BJ (cell line): ENCODE results near the gene RBM38. TPM values are rescaled to one million over a fixed set of nuclear protein-coding genes. Genes with fewer than 3 reads are reported as not detected.

Source experiments
- CTCF ChIA-PET: fragments of 350-600 bp; formaldehyde crosslinking; extraction: SDS; loops from one replicate; lab custom pipeline; 2021; ENCODE audit warnings: antibody characterized with exemption, inconsistent platforms; lab: Yijun Ruan, JAX
- POLR2A ChIA-PET: fragments of 300-600 bp; sonication (Branson Sonifier 250); formaldehyde crosslinking; extraction: SDS; loops from one replicate; lab custom pipeline; 2021; ENCODE audit warnings: antibody characterized with exemption; lab: Charles Lee
- DNase-seq: peaks from one replicate; pipeline ENCODE4 v3.0.0-alpha.2; 2011; ENCODE audit warnings: low read depth
- H3K27me3 ChIP-seq: 2 replicates; pipeline ENCODE4 v1.6.0; 2011; ENCODE audit warnings: low read length; ENCODE audit not compliant: control insufficient read depth, insufficient read depth
- H3K36me3 ChIP-seq: 2 replicates; pipeline ENCODE4 v1.5.1; 2011; ENCODE audit warnings: low read length; ENCODE audit not compliant: control insufficient read depth, insufficient read depth
- H3K4me3 ChIP-seq: 2 replicates; pipeline ENCODE4 v1.5.1; 2011; ENCODE audit warnings: low read depth, mild to moderate bottlenecking, control low read depth, low read length
- CTCF ChIP-seq: IDR thresholded peaks from 2 replicates; pipeline ENCODE4 v1.5.1; 2011; ENCODE audit warnings: low read depth, mild to moderate bottlenecking, control low read depth, inconsistent platforms, low read length, moderate library complexity; ENCODE audit not compliant: insufficient read depth
- polyA plus RNA-seq: library from polyadenylated mRNA; depleted of rRNA; stranded (reverse); fragments of >200 nt; gene quantifications from 2 replicates; pipeline ENCODE4 v1.2.3, GENCODE V29; 2011

Gene RBM38
- polyA plus RNA-seq, 1 experiment: 5.2 TPM

- Histone ChIP-seq H3K27me3 (no peaks in the 10 kb centered on the region), H3K36me3 (peaks cover 8% of the 10 kb centered on the region), H3K4me3 (no peak overlapping the region)
- TF ChIP-seq CTCF: no peak
- CTCF ChIA-PET: no interaction called here
- DNase-seq: no peak
- POLR2A ChIA-PET: no interaction called here
Measured at GRCh38 chr20:57396212-57396983, 5.2 kb downstream of the RBM38 start.

GRCh38 chr20:57396984-57397692 lies 5.9 kb downstream of the RBM38 start:
- DNase-seq: no peak
- CTCF ChIA-PET: interaction anchor here (1.3 kb wide), 1 partner anchor 101 kb away, joined by 3 read pairs; no protein-coding TSS in a partner anchor
- POLR2A ChIA-PET: no interaction called here
- peaks cover 11% of the 10 kb centered on the region for H3K36me3 ChIP-seq
- TF ChIP-seq CTCF: no peak
- H3K4me3 ChIP-seq: no peak overlapping the region
- no peaks in the 10 kb centered on the region for H3K27me3 ChIP-seq

GRCh38 chr20:57397693-57398108 lies 6.5 kb downstream of the RBM38 start:
- Histone ChIP-seq H3K36me3 (peaks cover 11% of the 10 kb centered on the region), H3K4me3 (no peak overlapping the region), H3K27me3 (no peaks in the 10 kb centered on the region)
- no peak for TF ChIP-seq CTCF
- POLR2A ChIA-PET: no interaction called here
- no peak for DNase-seq
- CTCF ChIA-PET: interaction anchor here (0.5 to 1.3 kb wide), 4 partner anchors 15 to 230 kb away, joined by 3 to 6 read pairs (median 5); no protein-coding TSS in a partner anchor

GRCh38 chr20:57398231-57398821 lies 7.1 kb downstream of the RBM38 start:
- H3K36me3 ChIP-seq: peaks cover 11% of the 10 kb centered on the region

More at GRCh38 chr20:57398231-57398821, 7.1 kb downstream of the RBM38 start:
- no peak for DNase-seq
- no peak for TF ChIP-seq CTCF
- Histone ChIP-seq H3K27me3 (no peaks in the 10 kb centered on the region), H3K4me3 (no peak overlapping the region)
- CTCF ChIA-PET: interaction anchor here (0.5 to 1.3 kb wide), 5 partner anchors 8 to 229 kb away, joined by 3 to 6 read pairs (median 4); no protein-coding TSS in a partner anchor
- POLR2A ChIA-PET: no interaction called here
